HG02588 (cell line): ENCODE results near the gene TSPAN4.

Experiments
- ATAC-seq: cut with Tn5 transposase; IDR thresholded peaks from one replicate; pipeline ENCODE4 v1.9.1; 2021; ENCODE audit warnings: mild to moderate bottlenecking, moderate library complexity; ENCODE audit not compliant: unreplicated experiment

Gene TSPAN4

GRCh38 chr11:803770-804598 is 38.7 kb upstream of the TSPAN4 start:
- ATAC-seq = no peak

GRCh38 chr11:804599-804964 is 38.1 kb upstream of the TSPAN4 start:
- ATAC-seq = no peak

GRCh38 chr11:808427-809286 is 34.0 kb upstream of the TSPAN4 start:
- ATAC-seq = no peak

- peak; percentile 79 for ATAC-seq
Measured at GRCh38 chr11:809287-810039, 33.2 kb upstream of the TSPAN4 start, which contains the start of gene RPLP2. TSS of gene RPLP2 (plus strand) at chr11:809967. CDS start at chr11:810235, 268 bp downstream.

GRCh38 chr11:810040-810567 is 32.5 kb upstream of the TSPAN4 start:
- ATAC-seq = no peak

- no peak for ATAC-seq
Measured at GRCh38 chr11:811446-812245, 31.0 kb upstream of the TSPAN4 start.

- ATAC-seq = no peak
Measured at GRCh38 chr11:812390-812789, 30.3 kb upstream of the TSPAN4 start.

- no peak for ATAC-seq
Measured at GRCh38 chr11:813072-813455, 29.6 kb upstream of the TSPAN4 start.

GRCh38 chr11:813456-814096 is 29.1 kb upstream of the TSPAN4 start:
- no peak for ATAC-seq

- no peak for ATAC-seq
Measured at GRCh38 chr11:815675-816432, 26.8 kb upstream of the TSPAN4 start.

- no peak for ATAC-seq
Measured at GRCh38 chr11:816433-816779, 26.2 kb upstream of the TSPAN4 start.

GRCh38 chr11:818396-819128 is 24.1 kb upstream of the TSPAN4 start, which contains the start of gene PNPLA2:
TSS of gene PNPLA2 (plus strand) at chr11:818914. CDS start at chr11:819719, 805 bp downstream.
- no peak for ATAC-seq

GRCh38 chr11:819129-819931 is 23.3 kb upstream of the TSPAN4 start:
- ATAC-seq = peak; percentile 58

- peak; percentile 54 for ATAC-seq
Measured at GRCh38 chr11:819943-820649, 22.6 kb upstream of the TSPAN4 start.

- no peak for ATAC-seq
Measured at GRCh38 chr11:820655-821511, 21.8 kb upstream of the TSPAN4 start.
